Stimulated activated CD8-positive, alpha-beta memory T cell treated with anti-CD3 and anti-CD28 coated beads, Interleukin-4, amount 100 ng/mL, for 48 hours (primary cell): ENCODE data around the gene MYRFL.
"Not testable (repeated sequence)": the region's sequence is repeated elsewhere in the genome, so short reads cannot be mapped to it uniquely, and the experiment has no call there.

Experiments
- DNase-seq: peaks from one replicate; pipeline ENCODE4 v3.0.0-alpha.2; 2020

The MYRFL gene

GRCh38 chr12:69994086-69994485, 169.1 kb downstream of the MYRFL start:
- not testable (repeated sequence) for DNase-seq

GRCh38 chr12:69994724-69995173, 169.7 kb downstream of the MYRFL start:
- no peak for DNase-seq

- DNase-seq = no peak
Measured at GRCh38 chr12:69996241-69996640, 171.2 kb downstream of the MYRFL start.

- no peak for DNase-seq
Measured at GRCh38 chr12:69996722-69997121, 171.7 kb downstream of the MYRFL start.

GRCh38 chr12:69998011-69998410, 173.0 kb downstream of the MYRFL start:
- DNase-seq = no peak

- no peak for DNase-seq
Measured at GRCh38 chr12:69998922-69999321, 173.9 kb downstream of the MYRFL start.

GRCh38 chr12:69999561-69999960, 174.5 kb downstream of the MYRFL start:
- DNase-seq = no peak

GRCh38 chr12:70002097-70002911, 177.3 kb downstream of the MYRFL start:
- DNase-seq = no peak

GRCh38 chr12:70002912-70003255, 177.9 kb downstream of the MYRFL start:
- no peak for DNase-seq

- no peak for DNase-seq
Measured at GRCh38 chr12:70005864-70006618, 181.0 kb downstream of the MYRFL start.

- DNase-seq = no peak
Measured at GRCh38 chr12:70006619-70006973, 181.6 kb downstream of the MYRFL start.

- no peak for DNase-seq
Measured at GRCh38 chr12:70007687-70008086, 182.7 kb downstream of the MYRFL start.
